CD1c-positive myeloid dendritic cell (primary cell): ENCODE results near the gene SLC7A14.

Source experiments
- DNase-seq: peaks from one replicate; pipeline ENCODE4 v3.0.0-alpha.2; 2016; ENCODE audit errors: extremely low spot score

SLC7A14 gene

GRCh38 chr3:170426240-170426797 lies 159.6 kb downstream of the SLC7A14 start:
- no peak for DNase-seq

GRCh38 chr3:170425491-170426239 lies 160.2 kb downstream of the SLC7A14 start:
- DNase-seq, result no peak

GRCh38 chr3:170424879-170425278 lies 161.0 kb downstream of the SLC7A14 start:
- no peak for DNase-seq

DNA sequence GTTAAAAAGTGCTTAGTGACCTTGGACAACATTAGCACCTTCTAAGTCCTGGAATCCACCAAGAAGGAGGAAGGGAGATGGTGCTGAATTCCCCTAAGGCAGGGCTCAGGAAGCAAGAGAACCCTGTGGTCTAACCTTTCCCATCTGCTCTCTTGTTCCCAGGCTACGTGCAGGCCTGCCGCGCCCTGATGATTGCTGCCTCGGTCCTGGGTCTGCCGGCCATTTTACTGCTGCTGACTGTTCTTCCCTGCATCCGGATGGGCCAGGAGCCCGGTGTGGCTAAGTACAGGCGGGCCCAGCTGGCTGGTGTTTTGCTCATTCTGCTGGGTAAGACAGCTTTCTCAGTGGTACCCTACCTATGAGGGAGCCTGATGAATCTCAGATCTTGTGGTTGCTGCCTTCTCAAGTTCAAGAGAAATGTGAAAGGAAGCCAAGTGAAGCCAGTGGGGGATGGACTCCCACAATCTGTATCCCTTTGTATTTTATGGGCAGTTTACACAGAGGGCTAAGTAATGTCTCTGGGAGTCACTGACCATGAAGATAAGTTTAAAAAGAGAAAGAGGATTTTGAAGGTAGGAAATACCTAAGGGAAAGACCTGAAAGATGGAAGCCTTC lies 162.8 kb downstream of the SLC7A14 start:
- DNase-seq, result no peak

GRCh38 chr3:170421758-170422157 lies 164.1 kb downstream of the SLC7A14 start:
- no peak for DNase-seq

GRCh38 chr3:170421111-170421641 lies 164.7 kb downstream of the SLC7A14 start:
- DNase-seq, result no peak

GRCh38 chr3:170420307-170420821 lies 165.5 kb downstream of the SLC7A14 start:
- DNase-seq, result no peak

DNA sequence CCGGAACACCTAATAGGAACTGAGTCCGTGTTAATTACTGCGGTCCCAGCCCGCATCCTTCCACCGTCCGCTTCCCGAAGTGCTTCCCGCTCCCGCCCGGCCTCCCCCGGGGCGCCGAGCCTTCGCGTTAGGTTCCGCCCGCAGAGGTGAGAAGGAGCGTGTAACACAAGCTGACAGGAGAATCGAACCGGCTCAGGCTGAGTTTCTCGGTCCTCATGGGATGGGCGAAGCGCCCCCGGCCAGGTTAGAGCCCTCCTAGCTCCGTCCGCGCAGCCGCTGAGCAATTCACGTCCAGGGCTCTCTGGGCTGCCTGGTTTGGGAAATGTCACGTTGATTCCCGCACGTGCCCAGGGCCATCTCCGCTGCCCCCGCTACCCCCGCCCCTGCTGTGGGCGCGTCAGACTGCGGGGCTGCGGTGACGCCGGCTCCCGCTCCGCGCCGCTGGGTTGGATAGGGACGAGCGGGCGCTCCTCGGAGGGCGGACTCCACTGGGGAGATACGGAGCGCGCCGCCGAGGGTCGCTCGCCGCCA lies 166.3 kb downstream of the SLC7A14 start:
- DNase-seq, result no peak

GRCh38 chr3:170418422-170419398 lies 167.2 kb downstream of the SLC7A14 start, which contains the start of gene CLDN11:
Gene CLDN11, plus strand, starts transcription at chr3:170418868. Its CDS starts 199 bp downstream, at chr3:170419067.
- no peak for DNase-seq

GRCh38 chr3:170417090-170417489 lies 168.8 kb downstream of the SLC7A14 start:
- no peak for DNase-seq

GRCh38 chr3:170414202-170414663 lies 171.6 kb downstream of the SLC7A14 start:
- DNase-seq, result peak; percentile 66

- no peak for DNase-seq
These were observed 172.6 kb downstream of the SLC7A14 start for GRCh38 chr3:170413291-170413690.

DNA sequence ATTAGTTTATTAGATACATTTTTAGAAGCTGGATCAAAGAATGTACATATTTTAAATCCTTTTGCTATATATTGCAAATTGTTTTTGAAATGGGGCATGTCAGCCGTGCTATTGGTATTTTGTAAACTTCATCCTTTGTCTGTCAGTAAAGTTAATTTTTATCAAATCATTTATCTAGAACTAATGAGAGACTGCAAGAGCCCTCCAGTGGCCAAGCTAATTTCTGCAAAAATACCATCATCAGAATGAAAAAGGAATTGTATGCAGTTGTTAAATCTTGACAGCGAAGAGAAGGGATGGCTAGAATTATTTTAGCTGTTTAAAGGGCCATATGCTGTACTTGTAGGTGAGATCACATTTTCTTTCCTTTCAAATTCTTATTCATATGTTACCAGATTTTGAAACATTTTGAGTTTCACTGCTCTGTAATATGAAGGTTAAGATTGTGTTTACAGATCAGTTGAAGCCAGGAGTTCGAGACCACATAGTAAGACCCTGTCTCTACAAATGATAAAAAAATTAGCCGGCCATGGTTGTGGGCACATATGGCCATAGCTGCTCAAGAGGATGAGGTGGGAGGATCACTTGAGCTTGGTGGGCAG lies 175.3 kb downstream of the SLC7A14 start:
- peak; percentile 6 for DNase-seq
